Liver (tissue), 9 donors: ENCODE data around the gene TGFB1I1. TPM values are rescaled to one million over a fixed set of nuclear protein-coding genes. Genes with fewer than 3 reads are reported as not detected.
A peak's percentile ranks its signal among the peaks of the same experiment; 100 is the strongest.
"Not testable (repeated sequence)": the region's sequence is repeated elsewhere in the genome, so short reads cannot be mapped to it uniquely, and the experiment has no call there.

Source experiments
- DNase-seq: peaks from one replicate; pipeline ENCODE4 v3.0.0-alpha.2; 2017; ENCODE audit warnings: low spot score
- H3K27ac ChIP-seq, 2 donors: one replicate each; pipeline ENCODE4 v1.7.0; 2013; ENCODE audit warnings: inconsistent platforms in 2 of 2, low read length in 2 of 2, control low read depth in 1 of 2, low read depth in 1 of 2, mild to moderate bottlenecking in 1 of 2
- H3K27me3 ChIP-seq, 4 donors: one replicate each; pipeline versions ENCODE4 v1.6.1 to v1.7.0; 2013; ENCODE audit warnings: low read length in 3 of 4, inconsistent platforms in 1 of 4, mild to moderate bottlenecking in 1 of 4, moderate library complexity in 1 of 4; ENCODE audit not compliant: control insufficient read depth in 4 of 4, insufficient read depth in 4 of 4
- H3K36me3 ChIP-seq, 4 donors: one replicate each; pipeline versions ENCODE4 v1.6.1 to v1.7.0; 2013; ENCODE audit warnings: low read length in 3 of 4, mild to moderate bottlenecking in 3 of 4, low read depth in 1 of 4, moderate library complexity in 1 of 4; ENCODE audit not compliant: control insufficient read depth in 4 of 4, insufficient read depth in 3 of 4
- H3K4me1 ChIP-seq, 4 donors: one replicate each; pipeline versions ENCODE4 v1.6.1 to v1.7.0; 2013; ENCODE audit warnings: low read length in 3 of 4, mild to moderate bottlenecking in 3 of 4, moderate library complexity in 1 of 4; ENCODE audit not compliant: control insufficient read depth in 4 of 4, insufficient read depth in 4 of 4
- H3K4me3 ChIP-seq, 3 donors: one replicate each; pipeline versions ENCODE4 v1.6.1 to v1.7.0; 2013; ENCODE audit warnings: low read length in 3 of 3, control low read depth in 1 of 3, low read depth in 1 of 3, mild to moderate bottlenecking in 1 of 3
- H3K9ac ChIP-seq, 2 donors: one replicate each; pipeline ENCODE4 v1.7.0; 2013; ENCODE audit warnings: low read length in 2 of 2, mild to moderate bottlenecking in 2 of 2, moderate library complexity in 2 of 2, control low read depth in 1 of 2, low read depth in 1 of 2
- H3K9me3 ChIP-seq, 4 donors: one replicate each; pipeline versions ENCODE4 v1.6.1 to v1.7.0; 2013; ENCODE audit warnings: low read length in 3 of 4; ENCODE audit not compliant: control insufficient read depth in 4 of 4
- EGR1 ChIP-seq, 2 donors: IDR thresholded peaks; 2 replicates each; pipeline ENCODE4 v1.6.1; 2016 to 2018; ENCODE audit warnings: antibody characterized with exemption in 2 of 2, low read depth in 2 of 2
- FOXA1 ChIP-seq: IDR thresholded peaks from 2 replicates; pipeline ENCODE4 v1.6.1; 2016; ENCODE audit warnings: antibody characterized with exemption
- FOXA2 ChIP-seq: IDR thresholded peaks from 2 replicates; pipeline ENCODE4 v1.6.1; 2016; ENCODE audit warnings: antibody characterized with exemption
- GABPA ChIP-seq, 2 donors: IDR thresholded peaks in 1 of 2; conservative IDR thresholded peaks in 1 of 2; 2 replicates each; pipeline ENCODE4 v1.6.1; 2016; ENCODE audit warnings: antibody characterized with exemption in 2 of 2, mild to moderate bottlenecking in 1 of 2, moderate library complexity in 1 of 2
- HNF4A ChIP-seq, 2 donors: conservative IDR thresholded peaks; 2 replicates each; pipeline ENCODE4 v1.6.1; 2016; ENCODE audit warnings: antibody characterized with exemption in 2 of 2, mild to moderate bottlenecking in 2 of 2
- HNF4G ChIP-seq: IDR thresholded peaks from 2 replicates; pipeline ENCODE4 v1.6.1; 2016; ENCODE audit warnings: antibody characterized with exemption
- JUND ChIP-seq, 2 donors: IDR thresholded peaks; 2 replicates each; pipeline ENCODE4 v1.6.1; 2016; ENCODE audit warnings: antibody characterized with exemption in 2 of 2
- NR2F2 ChIP-seq: IDR thresholded peaks from 2 replicates; pipeline ENCODE4 v1.6.1; 2016; ENCODE audit warnings: antibody characterized with exemption
- RAD21 ChIP-seq, 2 donors: IDR thresholded peaks; 2 replicates each; pipeline ENCODE4 v1.6.1; 2016; ENCODE audit warnings: antibody characterized with exemption in 2 of 2, mild to moderate bottlenecking in 2 of 2
- RXRA ChIP-seq, 2 donors: IDR thresholded peaks; 2 replicates each; pipeline ENCODE4 v1.6.1; 2017 to 2018; ENCODE audit warnings: antibody characterized with exemption in 2 of 2, mild to moderate bottlenecking in 1 of 2
- SP1 ChIP-seq: IDR thresholded peaks from 2 replicates; pipeline ENCODE4 v1.6.1; 2018; ENCODE audit warnings: antibody characterized with exemption, mild to moderate bottlenecking
- TAF1 ChIP-seq: conservative IDR thresholded peaks from 2 replicates; pipeline ENCODE4 v1.6.1; 2016; ENCODE audit warnings: antibody characterized with exemption, mild to moderate bottlenecking
- YY1 ChIP-seq: IDR thresholded peaks from 2 replicates; pipeline ENCODE4 v1.6.1; 2016; ENCODE audit warnings: antibody characterized with exemption, mild to moderate bottlenecking
- WGBS: extraction: QIAGEN DNeasy Blood & Tissue Kit; methylation state at CpG from one replicate; pipeline ENCODE4 v1.1.7; 2013; 5-methylcytosine and 5-hydroxymethylcytosine counted together
- polyA plus RNA-seq, 2 donors: library from polyadenylated mRNA; stranded (reverse) in 1 of 2; unstranded in 1 of 2; fragments of 200-250 nt in 1 of 2; fragments of >200 nt in 1 of 2; fragmentation: Nextera tagmentation in 1 of 2; extraction: Ambion mirVana in 1 of 2; gene quantifications; one replicate each; pipeline versions ENCODE4 v1.2.1 to v1.2.3, GENCODE V29; 2013 to 2015
- total RNA-seq, 2 donors: library from RNA; depleted of rRNA; stranded (reverse); fragments of >200 nt; gene quantifications; one replicate each; pipeline ENCODE4 v1.2.3, GENCODE V29; 2014
- TF ChIP-seq, protein P1 (sequence below): IDR thresholded peaks from 2 replicates; pipeline ENCODE4 v1.6.1; 2016; ENCODE audit warnings: antibody characterized with exemption
- TF ChIP-seq, protein P2 (sequence below): fragments of 150-350 bp; IDR thresholded peaks from 2 replicates; pipeline ENCODE4 v1.5.1; 2017; ENCODE audit warnings: improper control_type of control experiment, low read depth, low read length; ENCODE audit not compliant: missing input control
- TF ChIP-seq, protein P3 (sequence below): IDR thresholded peaks from 2 replicates; pipeline ENCODE4 v1.6.1; 2016; ENCODE audit warnings: antibody characterized with exemption, mild to moderate bottlenecking
- TF ChIP-seq, protein P4 (sequence below): IDR thresholded peaks from 2 replicates; pipeline ENCODE4 v1.6.1; 2016; ENCODE audit warnings: antibody characterized with exemption
- TF ChIP-seq, protein P5 (sequence below): IDR thresholded peaks from 2 replicates; pipeline ENCODE4 v1.6.1; 2016; ENCODE audit warnings: antibody characterized with exemption
- donor health status: healthy.
- donor health status: healthy.
- donor health status: healthy.
- donor health status: healthy.
- donor health status: healthy.

The TGFB1I1 gene
- total and polyA plus RNA-seq, 4 donors, result 4.2 to 8.3 (median 5.8) TPM

DNA sequence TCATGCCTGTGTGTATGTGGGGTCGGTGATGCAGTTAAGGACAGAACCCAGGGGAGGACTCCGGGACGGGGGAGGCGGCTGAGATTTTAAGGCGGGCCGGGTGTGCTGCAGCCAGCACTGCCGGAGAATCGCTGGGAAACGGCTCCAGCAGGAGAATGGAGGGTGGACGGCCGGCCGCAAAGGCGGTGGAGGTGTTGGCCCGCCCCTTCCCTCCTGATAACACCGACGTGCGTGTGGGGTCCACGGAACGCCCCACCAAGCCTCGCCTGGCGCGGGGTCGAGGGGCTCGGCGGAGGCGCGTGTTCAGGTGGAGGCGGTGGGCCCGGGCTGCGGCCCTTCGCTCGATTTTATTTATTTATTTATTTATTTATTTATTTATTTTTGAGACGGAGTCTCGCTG, 30.0 kb upstream of the TGFB1I1 start:
- Histone ChIP-seq H3K9me3 (no peaks in the 10 kb centered on the region), H3K36me3 (no peaks in the 10 kb centered on the region), H3K9ac (no peak overlapping the region), H3K27ac (no peak overlapping the region), H3K4me1 (peaks cover 0 to 9% (median 3%) of the 10 kb centered on the region in 4 donors), H3K27me3 (no peaks in the 10 kb centered on the region), H3K4me3 (peak overlapping the region in 1 of 3 donors; percentile 79)
- TF ChIP-seq, protein P1, sequence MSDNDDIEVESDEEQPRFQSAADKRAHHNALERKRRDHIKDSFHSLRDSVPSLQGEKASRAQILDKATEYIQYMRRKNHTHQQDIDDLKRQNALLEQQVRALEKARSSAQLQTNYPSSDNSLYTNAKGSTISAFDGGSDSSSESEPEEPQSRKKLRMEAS, result no peak
- TF ChIP-seq HNF4A (conservative IDR thresholded peaks at IDR 0.05), result no peak
- TF ChIP-seq GABPA (IDR thresholded peaks at IDR 0.05 in 1 of 2, conservative IDR thresholded peaks at IDR 0.05 in 1 of 2), result no peak
- TF ChIP-seq EGR1 (IDR thresholded peaks at IDR 0.05; ENCODE audit: low read depth in 2 of 2), result no peak
- no peak for TF ChIP-seq FOXA2
- TF ChIP-seq, protein P2, sequence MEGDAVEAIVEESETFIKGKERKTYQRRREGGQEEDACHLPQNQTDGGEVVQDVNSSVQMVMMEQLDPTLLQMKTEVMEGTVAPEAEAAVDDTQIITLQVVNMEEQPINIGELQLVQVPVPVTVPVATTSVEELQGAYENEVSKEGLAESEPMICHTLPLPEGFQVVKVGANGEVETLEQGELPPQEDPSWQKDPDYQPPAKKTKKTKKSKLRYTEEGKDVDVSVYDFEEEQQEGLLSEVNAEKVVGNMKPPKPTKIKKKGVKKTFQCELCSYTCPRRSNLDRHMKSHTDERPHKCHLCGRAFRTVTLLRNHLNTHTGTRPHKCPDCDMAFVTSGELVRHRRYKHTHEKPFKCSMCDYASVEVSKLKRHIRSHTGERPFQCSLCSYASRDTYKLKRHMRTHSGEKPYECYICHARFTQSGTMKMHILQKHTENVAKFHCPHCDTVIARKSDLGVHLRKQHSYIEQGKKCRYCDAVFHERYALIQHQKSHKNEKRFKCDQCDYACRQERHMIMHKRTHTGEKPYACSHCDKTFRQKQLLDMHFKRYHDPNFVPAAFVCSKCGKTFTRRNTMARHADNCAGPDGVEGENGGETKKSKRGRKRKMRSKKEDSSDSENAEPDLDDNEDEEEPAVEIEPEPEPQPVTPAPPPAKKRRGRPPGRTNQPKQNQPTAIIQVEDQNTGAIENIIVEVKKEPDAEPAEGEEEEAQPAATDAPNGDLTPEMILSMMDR, result no peak
- TF ChIP-seq FOXA1, result no peak
- TF ChIP-seq YY1, result no peak
- no peak for TF ChIP-seq RXRA (IDR thresholded peaks at IDR 0.05)
- no peak for TF ChIP-seq RAD21 (IDR thresholded peaks at IDR 0.05)
- no peak for TF ChIP-seq NR2F2
- TF ChIP-seq, protein P3, sequence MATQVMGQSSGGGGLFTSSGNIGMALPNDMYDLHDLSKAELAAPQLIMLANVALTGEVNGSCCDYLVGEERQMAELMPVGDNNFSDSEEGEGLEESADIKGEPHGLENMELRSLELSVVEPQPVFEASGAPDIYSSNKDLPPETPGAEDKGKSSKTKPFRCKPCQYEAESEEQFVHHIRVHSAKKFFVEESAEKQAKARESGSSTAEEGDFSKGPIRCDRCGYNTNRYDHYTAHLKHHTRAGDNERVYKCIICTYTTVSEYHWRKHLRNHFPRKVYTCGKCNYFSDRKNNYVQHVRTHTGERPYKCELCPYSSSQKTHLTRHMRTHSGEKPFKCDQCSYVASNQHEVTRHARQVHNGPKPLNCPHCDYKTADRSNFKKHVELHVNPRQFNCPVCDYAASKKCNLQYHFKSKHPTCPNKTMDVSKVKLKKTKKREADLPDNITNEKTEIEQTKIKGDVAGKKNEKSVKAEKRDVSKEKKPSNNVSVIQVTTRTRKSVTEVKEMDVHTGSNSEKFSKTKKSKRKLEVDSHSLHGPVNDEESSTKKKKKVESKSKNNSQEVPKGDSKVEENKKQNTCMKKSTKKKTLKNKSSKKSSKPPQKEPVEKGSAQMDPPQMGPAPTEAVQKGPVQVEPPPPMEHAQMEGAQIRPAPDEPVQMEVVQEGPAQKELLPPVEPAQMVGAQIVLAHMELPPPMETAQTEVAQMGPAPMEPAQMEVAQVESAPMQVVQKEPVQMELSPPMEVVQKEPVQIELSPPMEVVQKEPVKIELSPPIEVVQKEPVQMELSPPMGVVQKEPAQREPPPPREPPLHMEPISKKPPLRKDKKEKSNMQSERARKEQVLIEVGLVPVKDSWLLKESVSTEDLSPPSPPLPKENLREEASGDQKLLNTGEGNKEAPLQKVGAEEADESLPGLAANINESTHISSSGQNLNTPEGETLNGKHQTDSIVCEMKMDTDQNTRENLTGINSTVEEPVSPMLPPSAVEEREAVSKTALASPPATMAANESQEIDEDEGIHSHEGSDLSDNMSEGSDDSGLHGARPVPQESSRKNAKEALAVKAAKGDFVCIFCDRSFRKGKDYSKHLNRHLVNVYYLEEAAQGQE, result no peak
- TF ChIP-seq, protein P4, sequence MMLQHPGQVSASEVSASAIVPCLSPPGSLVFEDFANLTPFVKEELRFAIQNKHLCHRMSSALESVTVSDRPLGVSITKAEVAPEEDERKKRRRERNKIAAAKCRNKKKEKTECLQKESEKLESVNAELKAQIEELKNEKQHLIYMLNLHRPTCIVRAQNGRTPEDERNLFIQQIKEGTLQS, result no peak
- TF ChIP-seq JUND (IDR thresholded peaks at IDR 0.05), result no peak
- TF ChIP-seq SP1, result no peak
- TF ChIP-seq, protein P5, sequence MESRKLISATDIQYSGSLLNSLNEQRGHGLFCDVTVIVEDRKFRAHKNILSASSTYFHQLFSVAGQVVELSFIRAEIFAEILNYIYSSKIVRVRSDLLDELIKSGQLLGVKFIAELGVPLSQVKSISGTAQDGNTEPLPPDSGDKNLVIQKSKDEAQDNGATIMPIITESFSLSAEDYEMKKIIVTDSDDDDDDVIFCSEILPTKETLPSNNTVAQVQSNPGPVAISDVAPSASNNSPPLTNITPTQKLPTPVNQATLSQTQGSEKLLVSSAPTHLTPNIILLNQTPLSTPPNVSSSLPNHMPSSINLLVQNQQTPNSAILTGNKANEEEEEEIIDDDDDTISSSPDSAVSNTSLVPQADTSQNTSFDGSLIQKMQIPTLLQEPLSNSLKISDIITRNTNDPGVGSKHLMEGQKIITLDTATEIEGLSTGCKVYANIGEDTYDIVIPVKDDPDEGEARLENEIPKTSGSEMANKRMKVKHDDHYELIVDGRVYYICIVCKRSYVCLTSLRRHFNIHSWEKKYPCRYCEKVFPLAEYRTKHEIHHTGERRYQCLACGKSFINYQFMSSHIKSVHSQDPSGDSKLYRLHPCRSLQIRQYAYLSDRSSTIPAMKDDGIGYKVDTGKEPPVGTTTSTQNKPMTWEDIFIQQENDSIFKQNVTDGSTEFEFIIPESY, result no peak
- no peak for TF ChIP-seq TAF1
- TF ChIP-seq HNF4G, result no peak
- WGBS, result 60% methylated on average over 34 of the region's 34 CpGs
- DNase-seq, result no peak

DNA sequence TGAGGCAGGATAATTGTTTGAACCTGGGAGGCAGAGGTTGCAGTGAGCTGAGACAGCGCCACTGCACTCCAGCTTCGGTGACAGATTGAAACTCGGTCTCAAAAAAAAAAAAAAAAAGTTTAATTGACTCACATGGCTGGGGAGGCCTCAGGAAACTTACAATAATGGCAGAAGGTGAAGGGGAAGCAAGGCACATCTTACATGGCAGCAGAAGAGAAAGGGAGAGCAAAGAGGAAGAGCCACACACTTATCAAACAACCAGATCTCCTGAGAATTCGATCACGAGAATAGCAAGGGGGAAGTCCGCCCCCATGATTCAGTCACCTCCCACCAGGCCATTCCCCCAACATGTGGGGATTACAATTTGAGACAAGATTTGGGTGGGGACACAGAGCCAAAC, 26.0 kb upstream of the TGFB1I1 start:
- H3K9ac ChIP-seq, H3K27ac ChIP-seq, H3K4me3 ChIP-seq, H3K36me3 ChIP-seq, H3K9me3 ChIP-seq, H3K4me1 ChIP-seq, DNase-seq, H3K27me3 ChIP-seq: not testable (repeated sequence)
- 83% methylated on average over 6 of the region's 6 CpGs for WGBS
